Measurements from ENCODE around the gene GTF2A2. TPM values are rescaled to one million over a fixed set of nuclear protein-coding genes. Genes with fewer than 3 reads are reported as not detected.

The GTF2A2 gene
- polyA plus RNA-seq, 3 donors = 126 to 166 (median 133) TPM

DNA sequence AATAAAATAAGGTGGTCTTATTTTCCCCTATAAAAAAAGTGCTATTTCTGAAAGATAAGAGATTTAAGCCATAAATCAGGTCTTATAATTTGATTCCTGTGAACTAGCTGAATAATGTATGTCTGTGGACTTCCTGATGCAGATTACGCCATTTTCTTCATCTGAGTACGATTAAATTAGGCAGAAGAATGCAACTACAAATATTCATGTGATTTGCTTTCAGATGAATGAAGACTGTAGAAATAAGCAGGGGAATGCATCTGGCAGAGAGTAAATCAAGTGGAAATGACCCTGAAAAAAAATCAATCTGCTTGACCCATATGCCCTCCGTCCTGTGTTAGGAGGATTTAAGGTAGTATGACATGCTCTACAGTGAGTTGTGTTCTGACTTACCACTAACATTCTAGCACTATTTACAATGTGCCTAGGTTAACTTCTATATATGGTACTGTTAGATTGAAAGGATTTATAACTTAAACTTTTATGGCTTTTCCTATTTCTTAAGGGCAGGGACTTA lies 17.1 kb upstream of the GTF2A2 start:
- peak overlapping the region in 2 of 7 donors; percentile 10 to 16 for H3K27ac Mint-ChIP-seq
- H3K27me3 Mint-ChIP-seq (ENCODE audit: low read depth in 3 of 3) = no peaks in the 10 kb centered on the region
- H3K27me3 ChIP-seq (ENCODE audit: control insufficient read depth in 2 of 2, insufficient read depth in 2 of 2, low read length in 2 of 2) = no peaks in the 10 kb centered on the region
- peaks cover 99% of the 10 kb centered on the region for H4K20me1 ChIP-seq (ENCODE audit: insufficient read depth, low read length)
- H3K4me1 ChIP-seq (ENCODE audit: control insufficient read depth in 1 of 2, insufficient read depth in 2 of 2, low read length in 2 of 2) = no peaks in the 10 kb centered on the region
- H3K27ac ChIP-seq (ENCODE audit: low read depth in 1 of 2, low read length in 2 of 2) = peak overlapping the region in 1 of 2 donors; percentile 47
- H3K36me3 Mint-ChIP-seq = peaks cover 78 to 97% of the 10 kb centered on the region in 2 donors
- TF ChIP-seq, protein P1, sequence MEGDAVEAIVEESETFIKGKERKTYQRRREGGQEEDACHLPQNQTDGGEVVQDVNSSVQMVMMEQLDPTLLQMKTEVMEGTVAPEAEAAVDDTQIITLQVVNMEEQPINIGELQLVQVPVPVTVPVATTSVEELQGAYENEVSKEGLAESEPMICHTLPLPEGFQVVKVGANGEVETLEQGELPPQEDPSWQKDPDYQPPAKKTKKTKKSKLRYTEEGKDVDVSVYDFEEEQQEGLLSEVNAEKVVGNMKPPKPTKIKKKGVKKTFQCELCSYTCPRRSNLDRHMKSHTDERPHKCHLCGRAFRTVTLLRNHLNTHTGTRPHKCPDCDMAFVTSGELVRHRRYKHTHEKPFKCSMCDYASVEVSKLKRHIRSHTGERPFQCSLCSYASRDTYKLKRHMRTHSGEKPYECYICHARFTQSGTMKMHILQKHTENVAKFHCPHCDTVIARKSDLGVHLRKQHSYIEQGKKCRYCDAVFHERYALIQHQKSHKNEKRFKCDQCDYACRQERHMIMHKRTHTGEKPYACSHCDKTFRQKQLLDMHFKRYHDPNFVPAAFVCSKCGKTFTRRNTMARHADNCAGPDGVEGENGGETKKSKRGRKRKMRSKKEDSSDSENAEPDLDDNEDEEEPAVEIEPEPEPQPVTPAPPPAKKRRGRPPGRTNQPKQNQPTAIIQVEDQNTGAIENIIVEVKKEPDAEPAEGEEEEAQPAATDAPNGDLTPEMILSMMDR (IDR thresholded peaks at IDR 0.05) = no peak
- no peak overlapping the region for H3K4me3 ChIP-seq (replicated peaks in 1 of 3; ENCODE audit: low read depth in 2 of 3, low read length in 3 of 3)
- intact Hi-C loops (cut with micrococcal nuclease) = no loop called here
- H2AFZ ChIP-seq (ENCODE audit: insufficient read depth, low read depth, low read length, poor library complexity, severe bottlenecking) = no peak overlapping the region
- no peaks in the 10 kb centered on the region for H3K9me3 Mint-ChIP-seq
- H3K36me3 ChIP-seq (replicated peaks in 1 of 2; ENCODE audit: control insufficient read depth in 1 of 2, insufficient read depth in 2 of 2, low read length in 2 of 2) = peaks cover 92 to 100% of the 10 kb centered on the region in 2 donors
- peaks cover 89% of the 10 kb centered on the region for H3K79me2 ChIP-seq (ENCODE audit: insufficient read depth, low read length)
- DNase-seq = no peak
- H3K4me1 Mint-ChIP-seq = no peaks in the 10 kb centered on the region
- H3K4me2 ChIP-seq (replicated peaks; ENCODE audit: extremely low read depth, low read length, poor library complexity, severe bottlenecking) = no peak overlapping the region
- H3K4me3 Mint-ChIP-seq = no peak overlapping the region
- WGBS (ENCODE audit: insufficient coverage) = 58% methylated on average over 2 of the region's 3 CpGs
- no peak overlapping the region for H3K9ac ChIP-seq (ENCODE audit: insufficient read depth, low read length, poor library complexity, severe bottlenecking)
- no peaks in the 10 kb centered on the region for H3K9me3 ChIP-seq (replicated peaks in 1 of 2; ENCODE audit: control insufficient read depth in 1 of 2, insufficient read depth in 1 of 2, low read length in 2 of 2)

DNA sequence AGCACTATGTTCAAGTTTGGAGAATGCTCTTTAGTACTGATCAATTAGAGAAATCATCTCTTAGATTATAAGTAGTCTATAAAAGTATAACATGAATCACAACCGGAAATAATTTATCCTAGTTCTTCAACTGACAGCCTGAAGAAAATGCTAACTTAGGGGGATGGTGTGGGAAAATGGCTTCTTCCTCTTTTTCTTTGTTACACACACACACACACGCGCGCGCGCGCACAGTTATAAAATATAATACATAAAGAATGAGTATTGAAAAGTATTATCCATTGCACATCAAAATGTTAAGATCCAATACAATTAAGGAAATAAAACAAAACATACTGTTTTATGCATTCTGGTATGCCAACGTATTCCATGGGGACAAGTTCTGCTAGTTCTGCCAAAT lies 11.2 kb upstream of the GTF2A2 start:
- intact Hi-C loops (cut with micrococcal nuclease) = no loop called here
- H3K79me2 ChIP-seq (ENCODE audit: insufficient read depth, low read length) = peaks cover 67% of the 10 kb centered on the region
- Mint-ChIP-seq H3K9me3 (no peaks in the 10 kb centered on the region), H3K27ac (no peak overlapping the region), H3K27me3 (ENCODE audit: low read depth in 3 of 3) (peaks cover 0 to 1% (median 0%) of the 10 kb centered on the region in 3 donors), H3K4me1 (no peaks in the 10 kb centered on the region), H3K36me3 (peaks cover 67 to 86% of the 10 kb centered on the region in 2 donors), H3K4me3 (no peak overlapping the region)
- H3K9me3 ChIP-seq (replicated peaks in 1 of 2; ENCODE audit: control insufficient read depth in 1 of 2, insufficient read depth in 1 of 2, low read length in 2 of 2) = no peaks in the 10 kb centered on the region
- no peak overlapping the region for H3K27ac ChIP-seq (ENCODE audit: low read depth in 1 of 2, low read length in 2 of 2)
- peaks cover 96 to 97% of the 10 kb centered on the region in 2 donors for H3K36me3 ChIP-seq (replicated peaks in 1 of 2; ENCODE audit: control insufficient read depth in 1 of 2, insufficient read depth in 2 of 2, low read length in 2 of 2)
- no peak overlapping the region for H3K4me2 ChIP-seq (replicated peaks; ENCODE audit: extremely low read depth, low read length, poor library complexity, severe bottlenecking)
- no peak overlapping the region for H2AFZ ChIP-seq (ENCODE audit: insufficient read depth, low read depth, low read length, poor library complexity, severe bottlenecking)
- H4K20me1 ChIP-seq (ENCODE audit: insufficient read depth, low read length) = peaks cover 97% of the 10 kb centered on the region
- no peaks in the 10 kb centered on the region for H3K27me3 ChIP-seq (ENCODE audit: control insufficient read depth in 2 of 2, insufficient read depth in 2 of 2, low read length in 2 of 2)
- TF ChIP-seq, protein P1 (IDR thresholded peaks at IDR 0.05) = no peak
- no peak for DNase-seq
- no CpG with 5 or more reads among the region's 8 CpGs for WGBS (ENCODE audit: insufficient coverage)
- no peaks in the 10 kb centered on the region for H3K4me1 ChIP-seq (ENCODE audit: control insufficient read depth in 1 of 2, insufficient read depth in 2 of 2, low read length in 2 of 2)
- no peak overlapping the region for H3K9ac ChIP-seq (ENCODE audit: insufficient read depth, low read length, poor library complexity, severe bottlenecking)
- no peak overlapping the region for H3K4me3 ChIP-seq (replicated peaks in 1 of 3; ENCODE audit: low read depth in 2 of 3, low read length in 3 of 3)
